ENCODE measurements around the gene NOCT.
"Not testable (repeated sequence)": the region's sequence is repeated elsewhere in the genome, so short reads cannot be mapped to it uniquely, and the experiment has no call there.

The NOCT gene

GRCh38 chr4:139011225-139011950 lies 4.2 kb upstream of the NOCT start:
- DNase-seq, result no peak

GRCh38 chr4:139014371-139015268 lies 961 bp upstream of the NOCT start:
- peak; percentile 49 for DNase-seq

GRCh38 chr4:139015948-139016471 lies 429 bp downstream of the NOCT start:
- DNase-seq, result no peak

GRCh38 chr4:139017861-139018260 lies 2.3 kb downstream of the NOCT start:
- no peak for DNase-seq

GRCh38 chr4:139018501-139018900 lies 2.9 kb downstream of the NOCT start:
- no peak for DNase-seq

GRCh38 chr4:139018971-139019758 lies 3.6 kb downstream of the NOCT start:
- DNase-seq, result no peak

GRCh38 chr4:139020384-139020783 lies 4.8 kb downstream of the NOCT start:
- DNase-seq, result no peak

GRCh38 chr4:139021071-139021470 lies 5.5 kb downstream of the NOCT start:
- DNase-seq, result not testable (repeated sequence)

- no peak for DNase-seq
Observed at GRCh38 chr4:139022835-139023234, 7.3 kb downstream of the NOCT start.

GRCh38 chr4:139024686-139025085 lies 9.1 kb downstream of the NOCT start:
- no peak for DNase-seq

- no peak for DNase-seq
Observed at GRCh38 chr4:139025841-139026240, 10.3 kb downstream of the NOCT start.

- no peak for DNase-seq
Observed at GRCh38 chr4:139027776-139028175, 12.2 kb downstream of the NOCT start.

GRCh38 chr4:139028191-139028661 lies 12.6 kb downstream of the NOCT start:
- no peak for DNase-seq

GRCh38 chr4:139029866-139030363 lies 14.3 kb downstream of the NOCT start:
- DNase-seq, result not testable (repeated sequence)

GRCh38 chr4:139030614-139031235 lies 15.1 kb downstream of the NOCT start:
- no peak for DNase-seq

- DNase-seq, result no peak
Observed at GRCh38 chr4:139035650-139036049, 20.1 kb downstream of the NOCT start.

- no peak for DNase-seq
Observed at GRCh38 chr4:139036885-139037284, 21.3 kb downstream of the NOCT start.

GRCh38 chr4:139038874-139039443 lies 23.4 kb downstream of the NOCT start:
- DNase-seq, result no peak

GRCh38 chr4:139042981-139043460 lies 27.4 kb downstream of the NOCT start:
- no peak for DNase-seq

GRCh38 chr4:139044291-139044690 lies 28.7 kb downstream of the NOCT start:
- no peak for DNase-seq

- DNase-seq, result no peak
Observed at GRCh38 chr4:139048026-139048425, 32.4 kb downstream of the NOCT start.

- DNase-seq, result no peak
Observed at GRCh38 chr4:139050446-139050845, 34.9 kb downstream of the NOCT start.
